ENCODE measurements around the gene ASPHD2.

The ASPHD2 gene

GRCh38 chr22:26483439-26484359, 54.6 kb downstream of the ASPHD2 start, which contains the start of the genes HPS4 and SRRD:
Gene HPS4 (minus strand): TSS chr22:26483783. CDS start chr22:26481762, 2,021 bp downstream.
Gene SRRD (plus strand): TSS chr22:26483877. CDS start chr22:26483891, 14 bp downstream.
- TF ChIP-seq, protein P1, sequence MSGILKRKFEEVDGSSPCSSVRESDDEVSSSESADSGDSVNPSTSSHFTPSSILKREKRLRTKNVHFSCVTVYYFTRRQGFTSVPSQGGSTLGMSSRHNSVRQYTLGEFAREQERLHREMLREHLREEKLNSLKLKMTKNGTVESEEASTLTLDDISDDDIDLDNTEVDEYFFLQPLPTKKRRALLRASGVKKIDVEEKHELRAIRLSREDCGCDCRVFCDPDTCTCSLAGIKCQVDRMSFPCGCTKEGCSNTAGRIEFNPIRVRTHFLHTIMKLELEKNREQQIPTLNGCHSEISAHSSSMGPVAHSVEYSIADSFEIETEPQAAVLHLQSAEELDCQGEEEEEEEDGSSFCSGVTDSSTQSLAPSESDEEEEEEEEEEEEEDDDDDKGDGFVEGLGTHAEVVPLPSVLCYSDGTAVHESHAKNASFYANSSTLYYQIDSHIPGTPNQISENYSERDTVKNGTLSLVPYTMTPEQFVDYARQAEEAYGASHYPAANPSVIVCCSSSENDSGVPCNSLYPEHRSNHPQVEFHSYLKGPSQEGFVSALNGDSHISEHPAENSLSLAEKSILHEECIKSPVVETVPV (CRISPR knock-in tag; IDR thresholded peaks at IDR 0.05), result peak; percentile 77; the same call in 1 of the 2 replicates
- TF ChIP-seq OSR1 (CRISPR knock-in tag; IDR thresholded peaks at IDR 0.05), result peak; percentile 55; the same call in 1 of the 2 replicates
- TF ChIP-seq, protein P2, sequence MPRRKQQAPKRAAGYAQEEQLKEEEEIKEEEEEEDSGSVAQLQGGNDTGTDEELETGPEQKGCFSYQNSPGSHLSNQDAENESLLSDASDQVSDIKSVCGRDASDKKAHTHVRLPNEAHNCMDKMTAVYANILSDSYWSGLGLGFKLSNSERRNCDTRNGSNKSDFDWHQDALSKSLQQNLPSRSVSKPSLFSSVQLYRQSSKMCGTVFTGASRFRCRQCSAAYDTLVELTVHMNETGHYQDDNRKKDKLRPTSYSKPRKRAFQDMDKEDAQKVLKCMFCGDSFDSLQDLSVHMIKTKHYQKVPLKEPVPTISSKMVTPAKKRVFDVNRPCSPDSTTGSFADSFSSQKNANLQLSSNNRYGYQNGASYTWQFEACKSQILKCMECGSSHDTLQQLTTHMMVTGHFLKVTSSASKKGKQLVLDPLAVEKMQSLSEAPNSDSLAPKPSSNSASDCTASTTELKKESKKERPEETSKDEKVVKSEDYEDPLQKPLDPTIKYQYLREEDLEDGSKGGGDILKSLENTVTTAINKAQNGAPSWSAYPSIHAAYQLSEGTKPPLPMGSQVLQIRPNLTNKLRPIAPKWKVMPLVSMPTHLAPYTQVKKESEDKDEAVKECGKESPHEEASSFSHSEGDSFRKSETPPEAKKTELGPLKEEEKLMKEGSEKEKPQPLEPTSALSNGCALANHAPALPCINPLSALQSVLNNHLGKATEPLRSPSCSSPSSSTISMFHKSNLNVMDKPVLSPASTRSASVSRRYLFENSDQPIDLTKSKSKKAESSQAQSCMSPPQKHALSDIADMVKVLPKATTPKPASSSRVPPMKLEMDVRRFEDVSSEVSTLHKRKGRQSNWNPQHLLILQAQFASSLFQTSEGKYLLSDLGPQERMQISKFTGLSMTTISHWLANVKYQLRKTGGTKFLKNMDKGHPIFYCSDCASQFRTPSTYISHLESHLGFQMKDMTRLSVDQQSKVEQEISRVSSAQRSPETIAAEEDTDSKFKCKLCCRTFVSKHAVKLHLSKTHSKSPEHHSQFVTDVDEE (CRISPR knock-in tag; IDR thresholded peaks at IDR 0.05), result no peak; the same call in 1 of the 2 replicates
- TF ChIP-seq ESRRG (CRISPR knock-in tag; IDR thresholded peaks at IDR 0.05), result peak; percentile 76; the same call in 1 of the 2 replicates
- ATAC-seq, result peak; percentile 82

GRCh38 chr22:26484360-26484706, 55.3 kb downstream of the ASPHD2 start:
- TF ChIP-seq TOX (CRISPR knock-in tag; IDR thresholded peaks at IDR 0.05; ENCODE audit: borderline replicate concordance) (no peak), ESRRG (CRISPR knock-in tag; IDR thresholded peaks at IDR 0.05) (no peak), ZC3H10 (CRISPR knock-in tag; IDR thresholded peaks at IDR 0.05) (no peak), TCF4 (CRISPR knock-in tag; IDR thresholded peaks at IDR 0.05; ENCODE audit: borderline replicate concordance) (no peak), ZFP3 (CRISPR knock-in tag; IDR thresholded peaks at IDR 0.05) (no peak), RARB (CRISPR knock-in tag; IDR thresholded peaks at IDR 0.05) (no peak), ZFP30 (CRISPR knock-in tag; IDR thresholded peaks at IDR 0.05) (no peak)
- TF ChIP-seq, protein P2 (CRISPR knock-in tag; IDR thresholded peaks at IDR 0.05), result no peak
- no peak for ATAC-seq

DNA sequence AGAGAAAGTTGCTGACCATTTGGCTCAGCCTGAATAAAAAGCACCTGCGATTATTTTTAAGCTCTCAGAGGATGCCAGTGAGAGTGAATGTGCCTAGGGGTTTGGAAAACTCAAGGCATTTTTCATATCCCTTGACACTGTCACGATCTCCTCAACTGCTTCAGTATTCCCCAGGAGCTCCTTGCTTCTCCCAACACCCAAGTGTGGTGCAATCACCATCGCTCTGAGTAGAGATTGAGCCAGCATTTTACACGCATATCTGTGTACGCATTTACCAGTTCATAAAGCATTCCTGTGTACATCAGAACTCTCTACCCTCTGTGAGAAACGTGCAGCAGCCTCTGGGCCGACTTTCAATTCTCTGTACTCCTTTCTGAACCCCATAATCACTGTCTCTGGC, 56.0 kb downstream of the ASPHD2 start:
- TF ChIP-seq ZFP3 (CRISPR knock-in tag; IDR thresholded peaks at IDR 0.05), result no peak
- no peak for TF ChIP-seq ESRRG (CRISPR knock-in tag; IDR thresholded peaks at IDR 0.05)
- no peak for TF ChIP-seq SNAI2 (CRISPR knock-in tag; IDR thresholded peaks at IDR 0.05)
- no peak for TF ChIP-seq GLIS3 (CRISPR knock-in tag; IDR thresholded peaks at IDR 0.05)
- TF ChIP-seq TCF4 (CRISPR knock-in tag; IDR thresholded peaks at IDR 0.05; ENCODE audit: borderline replicate concordance), result no peak
- TF ChIP-seq, protein P3, sequence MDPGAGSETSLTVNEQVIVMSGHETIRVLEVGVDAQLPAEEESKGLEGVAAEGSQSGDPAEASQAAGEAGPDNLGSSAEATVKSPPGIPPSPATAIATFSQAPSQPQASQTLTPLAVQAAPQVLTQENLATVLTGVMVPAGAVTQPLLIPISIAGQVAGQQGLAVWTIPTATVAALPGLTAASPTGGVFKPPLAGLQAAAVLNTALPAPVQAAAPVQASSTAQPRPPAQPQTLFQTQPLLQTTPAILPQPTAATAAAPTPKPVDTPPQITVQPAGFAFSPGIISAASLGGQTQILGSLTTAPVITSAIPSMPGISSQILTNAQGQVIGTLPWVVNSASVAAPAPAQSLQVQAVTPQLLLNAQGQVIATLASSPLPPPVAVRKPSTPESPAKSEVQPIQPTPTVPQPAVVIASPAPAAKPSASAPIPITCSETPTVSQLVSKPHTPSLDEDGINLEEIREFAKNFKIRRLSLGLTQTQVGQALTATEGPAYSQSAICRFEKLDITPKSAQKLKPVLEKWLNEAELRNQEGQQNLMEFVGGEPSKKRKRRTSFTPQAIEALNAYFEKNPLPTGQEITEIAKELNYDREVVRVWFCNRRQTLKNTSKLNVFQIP (CRISPR knock-in tag; IDR thresholded peaks at IDR 0.05; ENCODE audit: borderline replicate concordance, low read depth), result no peak
- TF ChIP-seq ZC3H10 (CRISPR knock-in tag; IDR thresholded peaks at IDR 0.05), result no peak
- TF ChIP-seq, protein P2 (CRISPR knock-in tag; IDR thresholded peaks at IDR 0.05), result no peak
- no peak for TF ChIP-seq ISL1 (CRISPR knock-in tag; IDR thresholded peaks at IDR 0.05)
- TF ChIP-seq TOX (CRISPR knock-in tag; IDR thresholded peaks at IDR 0.05; ENCODE audit: borderline replicate concordance), result no peak
- no peak for TF ChIP-seq ARNTL (CRISPR knock-in tag; IDR thresholded peaks at IDR 0.05; ENCODE audit: borderline replicate concordance, low read depth)
- TF ChIP-seq PPARA (CRISPR knock-in tag; IDR thresholded peaks at IDR 0.05; ENCODE audit: borderline replicate concordance), result no peak
- no peak for TF ChIP-seq ZNF8 (CRISPR knock-in tag; IDR thresholded peaks at IDR 0.05)
- no peak for ATAC-seq
